HepG2 (cell line): ENCODE results near the gene CYB5D1. TPM values are rescaled to one million over a fixed set of nuclear protein-coding genes. Genes with fewer than 3 reads are reported as not detected.

Source experiments
- ARID4A ChIP-seq: sonication (generic); formaldehyde crosslinking; IDR thresholded peaks from 2 replicates; pipeline ENCODE4 v1.5.0; 2020; ENCODE audit warnings: mild to moderate bottlenecking, missing genetic modification reagents, borderline replicate concordance
- NONO ChIP-seq, 2 experiments: fragments of 450-650 bp in 1 of 2; sonication (generic) in 1 of 2; formaldehyde crosslinking in 1 of 2; IDR thresholded peaks in 1 of 2; conservative IDR thresholded peaks in 1 of 2; 2 replicates each; pipeline versions ENCODE4 v1.6.1 to v1.8.0; 2017 to 2022; ENCODE audit warnings: mild to moderate bottlenecking in 1 of 2, missing genetic modification reagents in 1 of 2, moderate library complexity in 1 of 2
- THAP9 ChIP-seq: sonication (generic); formaldehyde crosslinking; IDR thresholded peaks from 2 replicates; pipeline ENCODE4; 2020; ENCODE audit warnings: missing genetic modification reagents, mild to moderate bottlenecking, borderline replicate concordance
- ZBTB40 ChIP-seq, 2 experiments: fragments of 450-650 bp in 1 of 2; sonication (generic) in 1 of 2; formaldehyde crosslinking in 1 of 2; IDR thresholded peaks; 2 replicates each; pipeline versions ENCODE4 v1.6.1 to v1.8.0; 2016 to 2022; ENCODE audit warnings: antibody characterized with exemption in 1 of 2, mild to moderate bottlenecking in 1 of 2, missing genetic modification reagents in 1 of 2
- ZNF446 ChIP-seq: sonication (generic); formaldehyde crosslinking; IDR thresholded peaks from 2 replicates; pipeline ENCODE4 v1.5.0; 2020; ENCODE audit warnings: mild to moderate bottlenecking, missing genetic modification reagents
- ZNF691 ChIP-seq: sonication (generic); formaldehyde crosslinking; IDR thresholded peaks from 2 replicates; pipeline ENCODE4 v1.4.0; 2020; ENCODE audit warnings: missing genetic modification reagents, low read depth, mild to moderate bottlenecking, borderline replicate concordance
- ZNF781 ChIP-seq: sonication (generic); formaldehyde crosslinking; IDR thresholded peaks from 2 replicates; pipeline ENCODE4 v1.5.1; 2020; ENCODE audit warnings: borderline replicate concordance, mild to moderate bottlenecking, missing genetic modification reagents; ENCODE audit errors: not compliant biosample characterization
- polyA plus RNA-seq, 8 experiments: library from polyadenylated mRNA; depleted of rRNA in 3 of 8; stranded (reverse) in 7 of 8; unstranded in 1 of 8; fragments of >200 nt; fragmentation: Illumina TruSeq in 4 of 8; extraction: Trizol in 4 of 8; gene quantifications; 2 replicates each; pipeline versions ENCODE4 v1.2.1 to v1.2.3, GENCODE V29; 2011 to 2016; ENCODE audit warnings: low read depth in 4 of 8, missing spikeins in 1 of 8, mixed read lengths in 1 of 8; ENCODE audit not compliant: insufficient read depth in 1 of 8
- total RNA-seq, 5 experiments: library from RNA; depleted of rRNA; stranded (reverse); fragments of >200 nt; fragmentation: Illumina TruSeq; extraction: Trizol; gene quantifications; 2 replicates each; pipeline ENCODE4 v1.2.3, GENCODE V29; 2016; ENCODE audit warnings: low read depth in 1 of 5

Gene CYB5D1
- total and polyA plus RNA-seq, 2 of the 13 experiments (the other 11 are each of a cell fraction or from before 2014, with no cell fraction given), result 8.9 to 17.0 TPM

- TF ChIP-seq ZNF691 (CRISPR knock-in tag) (no peak), NONO (IDR thresholded peaks at IDR 0.05) (no peak), NONO (CRISPR knock-in tag; conservative IDR thresholded peaks at IDR 0.05) (0 out of 2 replicates have a peak, but pooled peaks have one; percentile 10), ZBTB40 (IDR thresholded peaks at IDR 0.05) (no peak), ZBTB40 (CRISPR knock-in tag; IDR thresholded peaks at IDR 0.05) (0 out of 2 replicates have a peak, but pooled peaks have one; percentile 52), ZNF781 (CRISPR knock-in tag) (no peak), THAP9 (CRISPR knock-in tag) (peak; percentile 55; the same call in 1 of the 2 replicates), ARID4A (peak; percentile 10; the same call in 1 of the 2 replicates), ZNF446 (CRISPR knock-in tag) (peak; percentile 5; the same call in 1 of the 2 replicates)
Measured at GRCh38 chr17:7888184-7888920, 30.5 kb downstream of the CYB5D1 start, which contains the start of gene CHD3 (continued).
